ENCODE data around the gene MARS1. TPM values are rescaled to one million over a fixed set of nuclear protein-coding genes. Genes with fewer than 3 reads are reported as not detected.

The MARS1 gene
- total and polyA plus RNA-seq, 12 donors = 56.7 to 108 (median 75.6) TPM

DNA sequence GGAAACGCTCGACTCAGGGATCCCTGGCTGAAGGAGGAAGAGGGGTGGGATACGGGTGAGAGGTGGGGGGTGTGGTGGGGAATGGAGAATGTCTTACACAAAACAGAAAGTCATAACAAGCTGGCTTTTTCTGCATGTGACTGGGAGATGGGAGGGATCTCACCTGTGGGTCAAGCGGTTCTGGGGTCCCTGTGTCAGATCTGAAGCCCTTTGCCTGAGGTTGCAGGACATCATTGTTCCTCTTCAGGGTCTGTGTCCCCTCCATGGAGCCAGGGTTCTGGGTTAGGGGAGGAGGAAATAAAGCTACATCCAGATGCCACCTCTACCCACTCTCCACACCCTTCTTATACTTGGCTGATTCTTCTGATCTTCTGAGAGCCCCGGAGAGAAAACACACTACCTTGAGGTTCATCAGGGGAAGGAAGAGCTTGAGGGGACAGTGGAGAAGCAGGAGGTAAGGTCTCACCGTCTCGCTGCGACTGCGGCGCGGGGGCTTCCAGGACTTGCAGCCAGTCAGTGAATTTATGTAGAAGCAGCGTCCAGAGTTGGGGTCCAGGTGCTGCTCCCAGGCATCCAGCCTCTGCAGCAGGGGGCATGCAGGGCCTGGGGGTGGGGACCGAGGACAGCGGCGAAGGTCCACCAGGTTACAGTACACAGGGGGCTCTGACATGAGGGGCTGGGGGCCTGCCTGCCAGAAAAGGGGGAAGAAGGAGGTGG, 10.7 kb upstream of the MARS1 start:
- H3K4me1 ChIP-seq = peaks cover 0 to 71% (median 16%) of the 10 kb centered on the region in 9 donors
- TF ChIP-seq, protein P1, sequence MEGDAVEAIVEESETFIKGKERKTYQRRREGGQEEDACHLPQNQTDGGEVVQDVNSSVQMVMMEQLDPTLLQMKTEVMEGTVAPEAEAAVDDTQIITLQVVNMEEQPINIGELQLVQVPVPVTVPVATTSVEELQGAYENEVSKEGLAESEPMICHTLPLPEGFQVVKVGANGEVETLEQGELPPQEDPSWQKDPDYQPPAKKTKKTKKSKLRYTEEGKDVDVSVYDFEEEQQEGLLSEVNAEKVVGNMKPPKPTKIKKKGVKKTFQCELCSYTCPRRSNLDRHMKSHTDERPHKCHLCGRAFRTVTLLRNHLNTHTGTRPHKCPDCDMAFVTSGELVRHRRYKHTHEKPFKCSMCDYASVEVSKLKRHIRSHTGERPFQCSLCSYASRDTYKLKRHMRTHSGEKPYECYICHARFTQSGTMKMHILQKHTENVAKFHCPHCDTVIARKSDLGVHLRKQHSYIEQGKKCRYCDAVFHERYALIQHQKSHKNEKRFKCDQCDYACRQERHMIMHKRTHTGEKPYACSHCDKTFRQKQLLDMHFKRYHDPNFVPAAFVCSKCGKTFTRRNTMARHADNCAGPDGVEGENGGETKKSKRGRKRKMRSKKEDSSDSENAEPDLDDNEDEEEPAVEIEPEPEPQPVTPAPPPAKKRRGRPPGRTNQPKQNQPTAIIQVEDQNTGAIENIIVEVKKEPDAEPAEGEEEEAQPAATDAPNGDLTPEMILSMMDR (IDR thresholded peaks at IDR 0.05) = no peak
- peaks cover 9 to 80% (median 57%) of the 10 kb centered on the region in 7 donors for H3K27me3 ChIP-seq
- DNase-seq (no peak), ATAC-seq (no peak)
- intact Hi-C loops (cut with DNase I) = no loop called here
- peaks cover 0 to 32% (median 0%) of the 10 kb centered on the region in 9 donors for H3K36me3 ChIP-seq
- 77 to 80% methylated on average over 15 of the region's 15 CpGs for WGBS, 2 donors
- peak overlapping the region in 6 of 10 donors; percentile 17 to 95 (median 42) for H3K27ac ChIP-seq
- H3K4me3 ChIP-seq = peak overlapping the region in 8 of 10 donors; percentile 1 to 68 (median 46)
- H3K9me3 ChIP-seq = no peaks in the 10 kb centered on the region

DNA sequence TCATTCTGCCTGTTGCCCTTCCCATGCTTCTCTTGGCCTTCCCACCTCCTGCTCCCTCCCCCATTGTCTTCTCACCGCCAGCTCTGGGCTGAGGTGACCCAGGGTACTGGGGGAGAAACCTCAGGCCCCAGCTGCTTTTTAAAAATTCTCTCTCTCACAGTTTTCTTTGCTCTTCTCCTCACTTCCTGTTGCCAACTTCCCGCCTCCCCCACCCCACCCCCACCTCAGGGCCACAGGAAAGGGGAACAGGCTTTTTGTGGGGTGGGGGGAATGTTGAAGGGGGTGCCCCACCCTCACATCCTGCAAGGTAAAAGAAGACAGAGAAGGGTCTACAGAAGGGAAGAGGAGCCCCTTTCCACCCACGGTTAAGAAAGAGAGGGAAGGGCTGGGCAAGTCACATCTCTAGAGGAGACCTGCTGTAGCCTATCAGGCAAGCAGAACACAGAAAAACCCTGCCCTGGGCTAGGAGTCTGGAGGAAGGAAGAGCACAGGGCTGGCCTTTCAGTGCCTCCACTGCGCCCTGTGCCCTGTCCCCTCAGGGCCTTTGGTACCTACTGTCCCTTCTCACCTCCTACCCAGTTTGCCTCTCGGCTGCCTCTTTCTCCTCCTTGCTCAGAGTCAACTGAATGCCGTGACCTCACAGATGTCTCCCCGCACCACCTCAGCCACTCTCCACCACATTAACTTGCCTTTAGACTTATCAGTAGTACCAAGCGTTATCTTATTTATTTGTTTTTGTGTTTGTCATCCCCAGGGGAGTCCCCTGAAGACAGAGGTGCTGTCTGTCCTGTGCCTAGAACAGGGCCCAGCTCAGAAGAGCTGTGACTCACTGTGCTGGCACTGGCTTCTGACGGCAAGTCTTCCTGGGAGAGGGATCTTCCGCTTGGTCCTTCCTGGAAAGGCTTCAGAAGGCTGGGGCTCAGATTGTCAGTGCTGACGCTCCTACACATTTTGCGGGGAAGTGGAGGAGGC, 9.9 kb upstream of the MARS1 start:
- DNase-seq (no peak), ATAC-seq (peak in 6 of 8 donors; percentile 22 to 49 (median 32))
- TF ChIP-seq, protein P1 (IDR thresholded peaks at IDR 0.05) = no peak
- Histone ChIP-seq H3K9me3 (no peaks in the 10 kb centered on the region), H3K4me1 (peaks cover 0 to 71% (median 16%) of the 10 kb centered on the region in 9 donors), H3K27me3 (peaks cover 9 to 73% (median 49%) of the 10 kb centered on the region in 7 donors), H3K27ac (peak overlapping the region in 6 of 10 donors; percentile 17 to 95 (median 42)), H3K4me3 (peak overlapping the region in 8 of 10 donors; percentile 1 to 68 (median 46)), H3K36me3 (peaks cover 0 to 25% (median 0%) of the 10 kb centered on the region in 9 donors)
- WGBS, 2 donors = 65 to 70% methylated on average over 12 of the region's 12 CpGs
- intact Hi-C loops (cut with DNase I) = no loop called here

DNA sequence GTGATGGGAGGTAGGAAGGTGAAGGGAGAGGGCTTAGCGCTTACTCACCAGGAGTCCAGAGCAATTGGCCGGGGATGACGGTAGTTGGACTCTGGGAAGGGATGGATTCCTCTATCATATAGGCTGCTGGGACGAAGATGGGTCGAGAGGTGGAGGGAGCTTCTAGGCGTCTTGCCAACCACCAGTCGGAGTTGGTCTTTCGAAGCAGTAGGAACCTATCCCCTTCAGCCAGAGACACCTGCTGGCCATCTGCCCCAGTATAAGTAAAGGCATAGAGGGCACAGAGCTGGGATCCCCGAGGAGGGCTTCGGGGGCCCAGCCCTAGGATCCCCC, 8.9 kb upstream of the MARS1 start:
- intact Hi-C loops (cut with DNase I) = no loop called here
- WGBS, 2 donors = 86 to 89% methylated on average over 10 of the region's 10 CpGs
- Histone ChIP-seq H3K9me3 (no peaks in the 10 kb centered on the region), H3K27ac (peak overlapping the region in 5 of 10 donors; percentile 12 to 95 (median 50)), H3K4me3 (peak overlapping the region in 1 of 10 donors; percentile 68), H3K36me3 (peaks cover 0 to 15% (median 0%) of the 10 kb centered on the region in 9 donors), H3K27me3 (peaks cover 9 to 63% (median 39%) of the 10 kb centered on the region in 7 donors), H3K4me1 (peaks cover 0 to 62% (median 16%) of the 10 kb centered on the region in 9 donors)
- ATAC-seq = no peak
- DNase-seq = no peak
- TF ChIP-seq, protein P1 (IDR thresholded peaks at IDR 0.05) = no peak
